IPS DF 4.7 (cell line): ENCODE data around the gene RNF112.

Experiments
- DNase-seq: peaks from one replicate; pipeline ENCODE4 v3.0.0-alpha.2; 2013; ENCODE audit warnings: low spot score; ENCODE audit errors: extremely low read depth

Gene RNF112

GRCh38 chr17:19387921-19388521 lies 23.0 kb upstream of the RNF112 start:
- no peak for DNase-seq

GRCh38 chr17:19388791-19389785 lies 21.9 kb upstream of the RNF112 start:
- no peak for DNase-seq

- no peak for DNase-seq
These were observed 20.1 kb upstream of the RNF112 start for GRCh38 chr17:19390951-19391350.

- no peak for DNase-seq
These were observed 19.6 kb upstream of the RNF112 start for GRCh38 chr17:19391432-19391831.

- no peak for DNase-seq
These were observed 18.7 kb upstream of the RNF112 start for GRCh38 chr17:19392303-19392702.

- DNase-seq, result no peak
These were observed 13.4 kb upstream of the RNF112 start for GRCh38 chr17:19397556-19398041.

GRCh38 chr17:19398301-19399181 lies 12.5 kb upstream of the RNF112 start:
- no peak for DNase-seq

GRCh38 chr17:19399750-19400450 lies 11.1 kb upstream of the RNF112 start:
- no peak for DNase-seq

GRCh38 chr17:19401321-19402010 lies 9.6 kb upstream of the RNF112 start:
- no peak for DNase-seq

GRCh38 chr17:19402171-19402570 lies 8.9 kb upstream of the RNF112 start:
- DNase-seq, result no peak

GRCh38 chr17:19403021-19403420 lies 8.0 kb upstream of the RNF112 start:
- DNase-seq, result no peak

GRCh38 chr17:19404264-19404663 lies 6.8 kb upstream of the RNF112 start:
- DNase-seq, result no peak

- DNase-seq, result no peak
These were observed 5.9 kb upstream of the RNF112 start for GRCh38 chr17:19405114-19405513.

- no peak for DNase-seq
These were observed 3.3 kb upstream of the RNF112 start for GRCh38 chr17:19407601-19408345.

- no peak for DNase-seq
These were observed 2.7 kb upstream of the RNF112 start for GRCh38 chr17:19408346-19408710.

- no peak for DNase-seq
These were observed 2.0 kb upstream of the RNF112 start for GRCh38 chr17:19409066-19409465.

- DNase-seq, result no peak
These were observed 1.5 kb upstream of the RNF112 start for GRCh38 chr17:19409509-19409908.

GRCh38 chr17:19410091-19410490 lies 941 bp upstream of the RNF112 start:
- DNase-seq, result no peak

- no peak for DNase-seq
These were observed 599 bp downstream of the RNF112 start for GRCh38 chr17:19411631-19412030.

- no peak for DNase-seq
These were observed 1.5 kb downstream of the RNF112 start for GRCh38 chr17:19412510-19412909.
